Lung (tissue), 12 donors: Measurements from ENCODE around the gene PKD1. TPM values are rescaled to one million over a fixed set of nuclear protein-coding genes. Genes with fewer than 3 reads are reported as not detected.

ENCODE experiments used
- ATAC-seq: fragments of 200-7000 bp; cut with Tn5 transposase; one replicate; pipeline ENCODE4 v1.9.1; 2020; ENCODE audit warnings: moderate number of reproducible peaks; ENCODE audit not compliant: insufficient read depth, low FRiP score
- DNase-seq, 3 donors: peaks; one replicate each; pipeline ENCODE4 v3.0.0-alpha.2; 2013 to 2017
- H3K27ac ChIP-seq, 2 donors: one replicate each; pipeline ENCODE4 v1.5.1; 2013; ENCODE audit warnings: mild to moderate bottlenecking in 2 of 2, moderate library complexity in 2 of 2, control low read depth in 1 of 2, inconsistent platforms in 1 of 2, low read depth in 1 of 2, low read length in 1 of 2
- H3K27me3 ChIP-seq, 3 donors: one replicate each; pipeline ENCODE4 v1.5.1; 2013; ENCODE audit warnings: low read length in 2 of 3; ENCODE audit not compliant: control insufficient read depth in 3 of 3, insufficient read depth in 3 of 3
- H3K36me3 ChIP-seq, 4 donors: one replicate each; pipeline ENCODE4 v1.5.1; 2013; ENCODE audit warnings: low read length in 4 of 4, mild to moderate bottlenecking in 1 of 4, moderate library complexity in 1 of 4; ENCODE audit not compliant: control insufficient read depth in 4 of 4, insufficient read depth in 4 of 4
- H3K4me1 ChIP-seq, 5 donors: one replicate each; pipeline ENCODE4 v1.5.1; 2013; ENCODE audit warnings: low read length in 5 of 5, mild to moderate bottlenecking in 2 of 5, moderate library complexity in 1 of 5; ENCODE audit not compliant: control insufficient read depth in 5 of 5, insufficient read depth in 5 of 5
- H3K4me3 ChIP-seq: one replicate; pipeline ENCODE4 v1.5.1; 2013; ENCODE audit warnings: mild to moderate bottlenecking, control low read depth, moderate library complexity
- H3K9ac ChIP-seq, 2 donors: one replicate each; pipeline ENCODE4 v1.5.1; 2013; ENCODE audit warnings: low read length in 2 of 2, control low read depth in 1 of 2; ENCODE audit not compliant: insufficient read depth in 1 of 2
- H3K9me3 ChIP-seq, 4 donors: one replicate each; pipeline ENCODE4 v1.5.1; 2013; ENCODE audit warnings: low read length in 3 of 4, mild to moderate bottlenecking in 1 of 4, moderate library complexity in 1 of 4; ENCODE audit not compliant: control insufficient read depth in 4 of 4, insufficient read depth in 3 of 4
- WGBS, 2 donors: extraction: QIAGEN DNeasy Blood & Tissue Kit; methylation state at CpG; one replicate each; pipeline ENCODE4 v1.1.7; 2013; 5-methylcytosine and 5-hydroxymethylcytosine counted together
- polyA plus RNA-seq, 2 donors: library from polyadenylated mRNA; stranded (reverse); fragments of 200-250 nt; gene quantifications; one replicate each; pipeline ENCODE4 v1.2.1, GENCODE V29; 2013
- total RNA-seq, 2 donors: library from RNA; depleted of rRNA in 1 of 2; stranded (reverse); fragments of >200 nt in 1 of 2; gene quantifications; one replicate each; pipeline ENCODE4 v1.2.1, GENCODE V29; 2014 to 2021
- TF ChIP-seq, protein P1 (sequence below): IDR thresholded peaks from 2 replicates; pipeline ENCODE4 v1.5.1; 2012; ENCODE audit warnings: mild to moderate bottlenecking; ENCODE audit errors: control extremely low read depth, extremely low read depth
- donor health status: control.
- donor health status: control.
- donor health status: Bipolar disorder and iron deficiency.
- donor health status: healthy.
- donor health status: DM: yes; HTN: yes; CAD: no.

PKD1 gene
- total and polyA plus RNA-seq, 4 donors, result 39.1 to 128 (median 64.6) TPM

DNA sequence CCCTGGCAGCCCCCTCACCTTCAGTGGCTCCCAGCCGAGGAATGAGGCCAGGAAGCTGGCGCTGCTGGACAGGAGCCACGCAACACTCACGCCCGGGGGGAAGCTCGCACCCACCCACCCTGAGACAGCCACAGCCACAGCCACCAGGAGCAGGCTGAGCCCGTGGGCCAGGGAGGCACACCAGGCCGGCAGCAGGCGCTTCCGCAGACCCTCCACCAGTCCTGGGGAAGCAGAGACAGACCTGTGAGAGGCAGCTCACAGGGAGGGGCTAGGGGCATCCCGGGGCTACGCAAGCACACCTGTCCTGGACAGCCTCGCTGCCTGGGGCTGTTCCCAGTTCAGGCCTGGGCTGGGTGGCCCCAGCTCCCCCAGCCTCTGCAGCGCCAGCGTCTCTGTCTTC lies 41.9 kb downstream of the PKD1 start:
- no peak overlapping the region for H3K9ac ChIP-seq
- 87 to 92% methylated on average over 15 of the region's 15 CpGs for WGBS, 2 donors
- H3K9me3 ChIP-seq, result peaks cover 0 to 3% (median 0%) of the 10 kb centered on the region in 4 donors
- H3K36me3 ChIP-seq, result peaks cover 8 to 66% (median 25%) of the 10 kb centered on the region in 4 donors
- H3K4me3 ChIP-seq, result no peak overlapping the region
- ATAC-seq (no peak), DNase-seq (no peak)
- H3K4me1 ChIP-seq, result peaks cover 0 to 8% (median 3%) of the 10 kb centered on the region in 5 donors
- H3K27ac ChIP-seq, result no peak overlapping the region
- TF ChIP-seq, protein P1, sequence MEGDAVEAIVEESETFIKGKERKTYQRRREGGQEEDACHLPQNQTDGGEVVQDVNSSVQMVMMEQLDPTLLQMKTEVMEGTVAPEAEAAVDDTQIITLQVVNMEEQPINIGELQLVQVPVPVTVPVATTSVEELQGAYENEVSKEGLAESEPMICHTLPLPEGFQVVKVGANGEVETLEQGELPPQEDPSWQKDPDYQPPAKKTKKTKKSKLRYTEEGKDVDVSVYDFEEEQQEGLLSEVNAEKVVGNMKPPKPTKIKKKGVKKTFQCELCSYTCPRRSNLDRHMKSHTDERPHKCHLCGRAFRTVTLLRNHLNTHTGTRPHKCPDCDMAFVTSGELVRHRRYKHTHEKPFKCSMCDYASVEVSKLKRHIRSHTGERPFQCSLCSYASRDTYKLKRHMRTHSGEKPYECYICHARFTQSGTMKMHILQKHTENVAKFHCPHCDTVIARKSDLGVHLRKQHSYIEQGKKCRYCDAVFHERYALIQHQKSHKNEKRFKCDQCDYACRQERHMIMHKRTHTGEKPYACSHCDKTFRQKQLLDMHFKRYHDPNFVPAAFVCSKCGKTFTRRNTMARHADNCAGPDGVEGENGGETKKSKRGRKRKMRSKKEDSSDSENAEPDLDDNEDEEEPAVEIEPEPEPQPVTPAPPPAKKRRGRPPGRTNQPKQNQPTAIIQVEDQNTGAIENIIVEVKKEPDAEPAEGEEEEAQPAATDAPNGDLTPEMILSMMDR, result no peak
- no peaks in the 10 kb centered on the region for H3K27me3 ChIP-seq

DNA sequence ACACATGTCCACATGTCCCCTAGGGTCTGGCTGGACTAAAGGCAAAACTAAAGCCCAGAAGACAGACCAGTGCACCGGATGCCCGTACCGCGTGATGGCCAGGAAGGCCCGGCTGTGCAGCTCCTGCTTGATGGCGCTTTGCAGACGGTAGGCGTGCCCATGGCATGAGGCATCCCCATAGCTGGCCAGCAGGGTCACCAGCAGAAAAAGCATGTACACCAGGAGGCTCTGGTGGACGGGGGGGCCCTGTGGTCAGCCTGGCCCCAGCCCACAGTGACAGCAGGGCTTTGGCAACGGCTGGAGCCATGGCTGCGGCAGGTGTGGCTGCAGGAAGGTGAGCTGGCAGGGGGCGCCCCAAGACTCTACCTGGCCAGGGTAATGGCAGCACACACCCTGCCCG lies 42.8 kb downstream of the PKD1 start:
- TF ChIP-seq, protein P1, result no peak
- WGBS, 2 donors, result 95 to 96% methylated on average over 13 of the region's 13 CpGs
- no peak overlapping the region for H3K4me3 ChIP-seq

DNA sequence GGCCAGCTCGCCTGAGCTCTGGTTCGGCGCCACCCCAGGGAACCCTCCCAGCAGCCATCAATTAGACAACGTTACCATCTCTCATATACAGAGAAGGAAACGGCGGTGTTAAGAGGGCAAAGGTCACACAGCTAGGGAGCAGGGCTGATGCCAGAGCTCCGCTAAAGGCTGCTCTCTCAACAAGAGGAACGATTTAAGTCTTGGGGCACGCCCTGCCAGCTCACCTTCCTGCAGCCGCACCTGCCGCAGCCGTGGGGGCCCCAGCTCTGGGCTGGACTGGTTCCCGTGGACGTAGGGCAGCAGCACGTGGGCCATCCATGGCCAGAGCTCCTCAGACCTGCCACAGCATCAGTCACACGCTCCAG lies 43.5 kb downstream of the PKD1 start:
- DNase-seq (no peak), ATAC-seq (no peak)
- TF ChIP-seq, protein P1, result no peak
- Histone ChIP-seq H3K27me3 (no peaks in the 10 kb centered on the region), H3K9me3 (peaks cover 0 to 3% (median 0%) of the 10 kb centered on the region in 4 donors), H3K4me3 (no peak overlapping the region), H3K9ac (no peak overlapping the region), H3K27ac (no peak overlapping the region), H3K4me1 (peaks cover 0 to 8% (median 3%) of the 10 kb centered on the region in 5 donors), H3K36me3 (peaks cover 8 to 79% (median 31%) of the 10 kb centered on the region in 4 donors)
- WGBS, 2 donors, result 89 to 91% methylated on average over 16 of the region's 16 CpGs

More for the DNA sequence above, 42.8 kb downstream of the PKD1 start:
- Histone ChIP-seq H3K9me3 (peaks cover 0 to 3% (median 0%) of the 10 kb centered on the region in 4 donors), H3K4me1 (peaks cover 0 to 8% (median 3%) of the 10 kb centered on the region in 5 donors), H3K36me3 (peaks cover 8 to 76% (median 29%) of the 10 kb centered on the region in 4 donors), H3K27ac (no peak overlapping the region), H3K9ac (no peak overlapping the region), H3K27me3 (no peaks in the 10 kb centered on the region)
- ATAC-seq (no peak), DNase-seq (no peak)
